Measurements from ENCODE around the gene KRT33A.

DNA sequence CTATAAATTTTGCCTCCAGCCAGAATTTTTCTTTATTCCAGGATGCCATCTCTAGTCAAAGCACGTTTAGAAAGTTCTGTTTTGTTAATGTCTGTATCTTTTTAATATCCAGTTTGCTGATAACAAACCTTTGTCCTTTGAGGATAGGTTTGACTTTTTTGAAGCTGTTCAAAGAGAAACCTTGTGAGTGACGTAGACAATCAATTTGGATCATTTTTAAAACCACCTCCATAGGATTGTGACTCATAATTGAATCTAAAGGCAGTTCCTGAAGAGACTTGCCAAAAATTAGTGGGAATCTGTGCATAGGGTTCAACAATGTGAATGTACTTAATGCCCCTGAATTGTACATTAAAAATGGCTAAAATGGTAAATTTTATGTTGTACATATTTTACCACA lies 40.9 kb upstream of the KRT33A start:
- no peak for TF ChIP-seq BACH1 (IDR thresholded peaks at IDR 0.05; ENCODE audit: low read length)
- no peak for TF ChIP-seq CREB1 (IDR thresholded peaks at IDR 0.05)
- TF ChIP-seq, protein P1, sequence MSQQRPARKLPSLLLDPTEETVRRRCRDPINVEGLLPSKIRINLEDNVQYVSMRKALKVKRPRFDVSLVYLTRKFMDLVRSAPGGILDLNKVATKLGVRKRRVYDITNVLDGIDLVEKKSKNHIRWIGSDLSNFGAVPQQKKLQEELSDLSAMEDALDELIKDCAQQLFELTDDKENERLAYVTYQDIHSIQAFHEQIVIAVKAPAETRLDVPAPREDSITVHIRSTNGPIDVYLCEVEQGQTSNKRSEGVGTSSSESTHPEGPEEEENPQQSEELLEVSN (IDR thresholded peaks at IDR 0.05), result no peak
- no peak for TF ChIP-seq SRF (IDR thresholded peaks at IDR 0.05; ENCODE audit: low read depth, low read length)
- no peak for TF ChIP-seq JUN (IDR thresholded peaks at IDR 0.05; ENCODE audit: low read depth, low read length)
- TF ChIP-seq, protein P2, sequence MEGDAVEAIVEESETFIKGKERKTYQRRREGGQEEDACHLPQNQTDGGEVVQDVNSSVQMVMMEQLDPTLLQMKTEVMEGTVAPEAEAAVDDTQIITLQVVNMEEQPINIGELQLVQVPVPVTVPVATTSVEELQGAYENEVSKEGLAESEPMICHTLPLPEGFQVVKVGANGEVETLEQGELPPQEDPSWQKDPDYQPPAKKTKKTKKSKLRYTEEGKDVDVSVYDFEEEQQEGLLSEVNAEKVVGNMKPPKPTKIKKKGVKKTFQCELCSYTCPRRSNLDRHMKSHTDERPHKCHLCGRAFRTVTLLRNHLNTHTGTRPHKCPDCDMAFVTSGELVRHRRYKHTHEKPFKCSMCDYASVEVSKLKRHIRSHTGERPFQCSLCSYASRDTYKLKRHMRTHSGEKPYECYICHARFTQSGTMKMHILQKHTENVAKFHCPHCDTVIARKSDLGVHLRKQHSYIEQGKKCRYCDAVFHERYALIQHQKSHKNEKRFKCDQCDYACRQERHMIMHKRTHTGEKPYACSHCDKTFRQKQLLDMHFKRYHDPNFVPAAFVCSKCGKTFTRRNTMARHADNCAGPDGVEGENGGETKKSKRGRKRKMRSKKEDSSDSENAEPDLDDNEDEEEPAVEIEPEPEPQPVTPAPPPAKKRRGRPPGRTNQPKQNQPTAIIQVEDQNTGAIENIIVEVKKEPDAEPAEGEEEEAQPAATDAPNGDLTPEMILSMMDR (IDR thresholded peaks at IDR 0.05; ENCODE audit: control extremely low read depth in 1 of 3, insufficient read depth in 1 of 3, low read depth in 1 of 3, low read length in 3 of 3), result no peak
- no peak for TF ChIP-seq EZH2 (IDR thresholded peaks at IDR 0.05; ENCODE audit: low read depth, low read length, severe bottlenecking)
- no peak for TF ChIP-seq GTF2F1 (IDR thresholded peaks at IDR 0.05; ENCODE audit: borderline replicate concordance, low read depth, low read length)
- TF ChIP-seq, protein P3, sequence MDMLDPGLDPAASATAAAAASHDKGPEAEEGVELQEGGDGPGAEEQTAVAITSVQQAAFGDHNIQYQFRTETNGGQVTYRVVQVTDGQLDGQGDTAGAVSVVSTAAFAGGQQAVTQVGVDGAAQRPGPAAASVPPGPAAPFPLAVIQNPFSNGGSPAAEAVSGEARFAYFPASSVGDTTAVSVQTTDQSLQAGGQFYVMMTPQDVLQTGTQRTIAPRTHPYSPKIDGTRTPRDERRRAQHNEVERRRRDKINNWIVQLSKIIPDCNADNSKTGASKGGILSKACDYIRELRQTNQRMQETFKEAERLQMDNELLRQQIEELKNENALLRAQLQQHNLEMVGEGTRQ (IDR thresholded peaks at IDR 0.05; ENCODE audit: low read length), result no peak
- TF ChIP-seq MAFK (IDR thresholded peaks at IDR 0.05; ENCODE audit: low read depth, low read length), result no peak
- TF ChIP-seq TCF12 (IDR thresholded peaks at IDR 0.05; ENCODE audit: low read depth, low read length), result no peak
- TF ChIP-seq PHF8 (conservative IDR thresholded peaks at IDR 0.05; ENCODE audit: low read depth, low read length), result no peak
- TF ChIP-seq POLR2A (IDR thresholded peaks at IDR 0.05; ENCODE audit: control extremely low read depth in 1 of 2, low read depth in 2 of 2, low read length in 2 of 2), result no peak

Measured in H1 (cell line).